Astrocyte of the spinal cord (primary cell): Measurements from ENCODE around the gene AFG1L.
A peak's percentile ranks its signal among the peaks of the same experiment; 100 is the strongest.

ENCODE experiments used
- DNase-seq: peaks from one replicate; pipeline ENCODE4 v3.0.0; 2011; ENCODE audit warnings: low read depth, low spot score
- H3K4me3 ChIP-seq: 2 replicates; pipeline ENCODE4 v1.5.1; 2011; ENCODE audit warnings: low read depth, mild to moderate bottlenecking, low read length, moderate library complexity
- CTCF ChIP-seq: IDR thresholded peaks from 2 replicates; pipeline ENCODE4 v1.5.1; 2012; ENCODE audit warnings: low read depth, mild to moderate bottlenecking, low read length, inconsistent platforms
- in situ Hi-C: cut with HindIII; loops from 2 replicates; pipeline ENCODE4 v1.10.0; 2017; ENCODE audit warnings: low sequenced_read_pairs

The AFG1L gene

DNA sequence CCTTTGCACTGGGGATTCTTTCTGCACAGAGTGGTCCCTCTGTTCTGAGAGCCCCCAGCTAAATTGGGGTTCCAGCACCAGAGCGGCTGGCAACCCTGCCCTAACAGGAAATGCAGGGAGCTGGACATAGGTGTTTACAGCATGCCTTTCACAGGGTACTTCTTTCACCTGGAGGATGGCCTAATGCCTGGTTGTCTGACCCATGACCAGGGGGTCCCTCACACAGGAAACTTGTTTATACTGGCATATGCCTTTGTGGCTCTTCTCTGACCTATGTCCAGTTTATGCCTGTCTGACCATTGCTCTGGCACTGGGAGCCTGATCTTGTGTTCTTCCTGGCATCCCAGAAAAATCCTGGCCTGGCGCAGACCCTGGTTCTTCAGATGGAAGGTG lies 66.1 kb downstream of the AFG1L start:
- no peak for TF ChIP-seq CTCF
- no peak overlapping the region for H3K4me3 ChIP-seq
- in situ Hi-C loops: no loop called here
- no peak for DNase-seq

DNA sequence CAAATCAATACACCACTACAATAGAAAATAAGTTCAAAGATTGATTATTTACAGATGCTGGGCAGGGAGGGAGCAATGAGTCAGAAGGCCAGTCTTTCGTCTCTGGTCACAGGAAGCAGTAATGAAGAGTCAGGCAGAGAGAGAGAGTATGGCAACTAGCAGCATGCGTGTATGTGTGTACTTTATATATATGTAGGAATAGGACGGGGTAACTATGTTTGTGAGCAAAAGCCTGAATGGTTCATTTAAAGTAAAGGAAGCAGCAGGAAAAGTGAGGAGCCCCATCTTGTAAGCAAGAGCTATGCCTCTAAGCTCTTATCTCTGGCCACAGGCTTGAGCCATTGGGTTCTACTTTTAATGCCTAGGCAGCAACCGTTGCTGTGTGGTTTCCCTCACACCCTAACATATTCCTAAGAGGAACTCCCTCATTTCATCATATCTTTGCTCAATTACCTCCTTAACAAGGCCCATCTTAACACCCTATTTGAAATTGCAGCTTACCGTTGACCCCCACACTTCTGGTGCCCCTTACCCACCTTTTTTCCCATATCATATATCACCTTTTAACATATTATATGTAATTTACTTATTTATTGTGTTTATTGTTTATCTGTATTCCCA lies 66.6 kb downstream of the AFG1L start:
- DNase-seq: no peak
- no peak overlapping the region for H3K4me3 ChIP-seq
- no peak for TF ChIP-seq CTCF
- in situ Hi-C loops: no loop called here

GRCh38 chr6:108362455-108362854 lies 67.6 kb downstream of the AFG1L start:
- no peak overlapping the region for H3K4me3 ChIP-seq
- DNase-seq: no peak
- in situ Hi-C loops: no loop called here
- no peak for TF ChIP-seq CTCF

DNA sequence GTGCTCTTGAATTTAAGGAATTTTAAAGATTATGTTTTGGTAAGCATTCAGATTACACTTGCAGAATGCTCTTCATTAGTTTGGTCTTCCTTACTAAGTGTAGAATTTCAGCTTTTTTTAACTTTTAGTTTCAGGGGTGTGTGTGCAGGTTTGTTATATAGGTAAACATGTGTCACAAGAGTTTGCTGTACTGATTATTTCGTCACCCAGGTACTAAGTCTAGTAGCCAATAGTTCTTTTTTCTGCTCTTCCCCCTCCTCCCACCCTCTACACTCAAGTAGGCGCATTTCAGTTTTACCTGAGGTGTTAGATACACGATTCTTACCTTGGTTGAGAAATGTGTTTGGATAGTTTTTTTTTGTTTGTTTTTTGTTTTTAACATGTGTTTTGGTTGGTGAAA lies 68.3 kb downstream of the AFG1L start:
- in situ Hi-C loops: no loop called here
- TF ChIP-seq CTCF: no peak
- H3K4me3 ChIP-seq: no peak overlapping the region
- DNase-seq: no peak

DNA sequence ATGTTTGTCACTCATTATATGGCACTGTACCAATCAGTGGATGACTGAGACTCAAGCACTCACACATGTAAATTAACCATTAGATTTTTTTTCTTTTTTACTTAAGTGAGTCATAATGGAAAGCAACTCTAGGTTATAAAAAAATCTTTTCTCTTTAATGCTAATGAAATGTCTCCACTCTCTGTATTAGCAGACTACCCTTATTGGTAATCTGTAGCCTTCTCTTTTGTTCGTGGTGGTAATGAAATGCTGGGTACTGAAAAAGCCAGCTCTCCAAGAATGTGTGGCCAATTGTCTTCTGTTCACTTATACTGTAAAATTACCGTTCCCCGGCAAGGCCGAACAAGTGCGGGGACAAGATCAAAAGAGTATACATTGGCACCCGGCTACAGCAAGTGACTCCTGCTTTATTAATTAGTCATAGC lies 69.0 kb downstream of the AFG1L start:
- peak; percentile 29 for DNase-seq
- H3K4me3 ChIP-seq: no peak overlapping the region
- in situ Hi-C loops: no loop called here
- TF ChIP-seq CTCF: no peak

DNA sequence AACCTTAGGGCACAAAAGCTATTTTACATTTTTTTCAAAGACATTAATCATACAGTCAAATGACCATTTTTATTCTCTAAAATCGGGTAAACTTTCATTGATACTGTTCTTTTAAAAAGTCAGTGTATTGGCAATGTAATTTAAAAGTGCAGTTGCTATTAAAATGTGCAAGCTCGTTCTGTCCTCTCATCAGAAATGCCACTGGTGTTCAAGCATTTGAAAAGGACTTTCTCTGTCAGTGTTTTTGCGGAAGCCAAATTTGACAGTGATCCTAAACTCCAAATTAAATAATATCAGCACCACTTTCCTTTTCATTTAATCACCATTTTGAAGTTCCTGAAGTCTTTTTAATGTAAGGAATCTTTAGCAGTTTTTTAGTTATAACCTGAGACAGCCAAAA lies 69.6 kb downstream of the AFG1L start:
- DNase-seq: no peak
- in situ Hi-C loops: no loop called here
- H3K4me3 ChIP-seq: no peak overlapping the region
- no peak for TF ChIP-seq CTCF

GRCh38 chr6:108365478-108365877 lies 70.6 kb downstream of the AFG1L start:
- TF ChIP-seq CTCF: no peak
- DNase-seq: no peak

More at GRCh38 chr6:108365478-108365877, 70.6 kb downstream of the AFG1L start:
- in situ Hi-C loops: no loop called here
- no peak overlapping the region for H3K4me3 ChIP-seq
